ENCODE data around the gene GCDH.
"Not testable (repeated sequence)": the region's sequence is repeated elsewhere in the genome, so short reads cannot be mapped to it uniquely, and the experiment has no call there.

Gene GCDH

GRCh38 chr19:12872941-12873890 is 17.7 kb upstream of the GCDH start:
- peak; percentile 18 for DNase-seq

GRCh38 chr19:12873891-12874745 is 16.8 kb upstream of the GCDH start:
- no peak for DNase-seq

GRCh38 chr19:12875086-12875485 is 15.9 kb upstream of the GCDH start:
- no peak for DNase-seq

GRCh38 chr19:12880551-12881171 is 10.3 kb upstream of the GCDH start:
- DNase-seq = no peak

GRCh38 chr19:12881172-12881808 is 9.7 kb upstream of the GCDH start, which contains the start of gene DNASE2:
DNASE2 (minus strand) TSS chr19:12881449; CDS start chr19:12881375, 74 bp downstream.
- peak; percentile 97 for DNase-seq

GRCh38 chr19:12882589-12882988 is 8.4 kb upstream of the GCDH start:
- no peak for DNase-seq

GRCh38 chr19:12884202-12884601 is 6.8 kb upstream of the GCDH start:
- DNase-seq = no peak

GRCh38 chr19:12884627-12884925 is 6.4 kb upstream of the GCDH start:
- DNase-seq = no peak

- peak; percentile 89 for DNase-seq
Observed at GRCh38 chr19:12884926-12885748, 5.8 kb upstream of the GCDH start.

GRCh38 chr19:12885749-12886650 is 5.0 kb upstream of the GCDH start:
- no peak for DNase-seq

- no peak for DNase-seq
Observed at GRCh38 chr19:12886651-12886968, 4.3 kb upstream of the GCDH start.

GRCh38 chr19:12886969-12887747 is 3.8 kb upstream of the GCDH start, which contains the start of gene KLF1:
KLF1 (minus strand) TSS chr19:12887201; CDS start chr19:12887140, 61 bp downstream.
- DNase-seq = no peak

GRCh38 chr19:12888006-12888603 is 2.9 kb upstream of the GCDH start:
- no peak for DNase-seq

GRCh38 chr19:12890299-12890786 is 617 bp upstream of the GCDH start:
- DNase-seq = not testable (repeated sequence)

- no peak for DNase-seq
Observed at GRCh38 chr19:12891553-12892021, 627 bp downstream of the GCDH start.

GRCh38 chr19:12893582-12893981 is 2.6 kb downstream of the GCDH start:
- no peak for DNase-seq

- DNase-seq = no peak
Observed at GRCh38 chr19:12896460-12896859, 5.5 kb downstream of the GCDH start.

GRCh38 chr19:12899891-12900518 is 9.0 kb downstream of the GCDH start:
- no peak for DNase-seq

GRCh38 chr19:12907166-12907565 is 16.2 kb downstream of the GCDH start:
- no peak for DNase-seq
